HAP-1 (cell line): ENCODE data around the gene PNISR.

Source experiments
- DNase-seq, 2 experiments: peaks; one replicate each; pipeline ENCODE4 v3.0.0-alpha.2; 2016 to 2020; ENCODE audit warnings: low spot score in 2 of 2
- H3K27me3 ChIP-seq: fragments of 250-450 bp; sonication (Bioruptor Pico); 2 replicates; pipeline ENCODE4 v1.5.1; 2020; ENCODE audit warnings: low read depth, mild to moderate bottlenecking, moderate library complexity
- H3K36me3 ChIP-seq: fragments of 250-450 bp; sonication (Bioruptor Pico); replicated peaks from 2 replicates; pipeline ENCODE4 v1.5.1; 2020; ENCODE audit warnings: mild to moderate bottlenecking
- H3K4me1 ChIP-seq: fragments of 250-450 bp; sonication (Bioruptor Pico); 2 replicates; pipeline ENCODE4 v1.5.1; 2020; ENCODE audit warnings: mild to moderate bottlenecking
- H3K4me3 ChIP-seq: fragments of 250-450 bp; sonication (Bioruptor Pico); 2 replicates; pipeline ENCODE4 v1.5.1; 2020; ENCODE audit warnings: mild to moderate bottlenecking, moderate library complexity
- H3K9me3 ChIP-seq: fragments of 250-450 bp; sonication (Bioruptor Pico); 2 replicates; pipeline ENCODE4 v1.5.1; 2020; ENCODE audit warnings: mild to moderate bottlenecking, moderate library complexity
- in situ Hi-C: fragments of 300-500 bp; cut with MboI; formaldehyde crosslinking; loops from 3 replicates; pipeline ENCODE4 v1.14.3; 2020; ENCODE audit warnings: low sequenced_read_pairs, inconsistent platforms, mixed read lengths

Gene PNISR

GRCh38 chr6:99425647-99426450 lies 741 bp upstream of the PNISR start:
- peak; percentile 94 for DNase-seq

DNA sequence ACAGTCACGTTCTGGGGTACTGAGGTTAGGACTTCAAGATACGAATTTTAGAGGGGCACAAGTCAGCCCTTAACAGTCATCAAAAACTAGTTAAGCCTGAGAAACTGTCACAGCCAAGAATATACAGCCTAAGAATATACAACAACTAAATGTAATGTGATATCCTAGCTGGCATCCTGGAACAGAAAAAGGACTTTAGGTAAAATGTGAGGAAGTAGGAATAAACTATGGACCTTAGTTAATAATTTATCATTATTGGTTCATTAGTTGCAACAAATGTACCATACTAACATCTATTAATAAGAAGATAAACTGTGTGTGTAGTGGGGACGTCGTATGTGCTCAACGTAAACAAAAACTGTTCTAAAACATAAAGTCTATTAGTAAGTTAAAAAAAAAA lies 1.1 kb downstream of the PNISR start:
- peak overlapping the region; percentile 74 for H3K4me3 ChIP-seq
- H3K27me3 ChIP-seq = no peaks in the 10 kb centered on the region
- no peak for DNase-seq
- H3K9me3 ChIP-seq = no peaks in the 10 kb centered on the region
- H3K36me3 ChIP-seq = peaks cover 11% of the 10 kb centered on the region
- H3K4me1 ChIP-seq = peaks cover 40% of the 10 kb centered on the region
- in situ Hi-C loops = no loop called here

More at GRCh38 chr6:99425647-99426450, 741 bp upstream of the PNISR start:
- peaks cover 11% of the 10 kb centered on the region for H3K36me3 ChIP-seq
- peak overlapping the region; percentile 74 for H3K4me3 ChIP-seq
- H3K27me3 ChIP-seq = no peaks in the 10 kb centered on the region
- in situ Hi-C loops = no loop called here
- no peaks in the 10 kb centered on the region for H3K9me3 ChIP-seq
- peaks cover 46% of the 10 kb centered on the region for H3K4me1 ChIP-seq

DNA sequence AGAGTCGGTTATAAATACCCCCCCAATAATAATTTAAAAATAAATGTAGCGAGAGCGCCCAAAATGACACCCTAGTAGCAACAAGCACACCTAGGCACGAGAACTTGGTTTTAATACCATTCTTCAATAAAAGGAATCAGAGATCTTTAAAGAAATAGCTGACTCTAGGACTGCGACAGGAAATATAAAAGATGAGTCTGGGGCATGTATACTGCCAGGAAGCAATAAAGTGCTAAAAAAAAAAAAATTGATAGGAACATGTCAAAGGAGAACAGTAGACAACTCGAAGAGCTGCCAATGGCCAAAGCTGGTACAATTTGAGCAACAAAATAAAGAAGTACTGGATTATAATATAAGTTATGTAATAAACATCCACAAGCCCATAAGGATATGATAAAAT lies 2.2 kb downstream of the PNISR start:
- H3K4me1 ChIP-seq = peaks cover 35% of the 10 kb centered on the region
- H3K9me3 ChIP-seq = no peaks in the 10 kb centered on the region
- peaks cover 11% of the 10 kb centered on the region for H3K36me3 ChIP-seq
- no peak overlapping the region for H3K4me3 ChIP-seq
- no peaks in the 10 kb centered on the region for H3K27me3 ChIP-seq
- DNase-seq = no peak
- in situ Hi-C loops = no loop called here

GRCh38 chr6:99416892-99417767 lies 8.0 kb downstream of the PNISR start:
- H3K36me3 ChIP-seq = peaks cover 21% of the 10 kb centered on the region
- in situ Hi-C loops = no loop called here
- DNase-seq = no peak

DNA sequence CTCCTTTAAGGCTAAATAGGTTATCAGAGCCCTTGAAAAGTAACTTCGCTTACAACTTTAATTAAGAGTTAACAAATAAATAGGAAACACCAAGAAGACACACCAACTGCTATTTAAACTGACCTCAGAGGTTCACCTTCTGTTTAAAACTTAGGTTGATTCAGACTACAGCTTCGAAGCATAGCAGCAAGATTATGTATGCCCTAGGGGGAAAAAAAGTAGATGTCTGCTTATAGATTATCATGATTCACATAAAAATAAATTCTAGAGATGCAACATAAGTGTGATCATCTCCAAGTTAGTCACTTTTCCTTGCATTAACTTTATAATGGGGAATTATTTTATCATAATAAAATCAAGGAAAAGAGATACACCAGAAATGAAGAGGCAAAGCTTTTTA lies 8.9 kb downstream of the PNISR start:
- in situ Hi-C loops = no loop called here
- no peak for DNase-seq
- Histone ChIP-seq H3K4me1 (peaks cover 24% of the 10 kb centered on the region), H3K4me3 (no peak overlapping the region), H3K27me3 (no peaks in the 10 kb centered on the region), H3K9me3 (no peaks in the 10 kb centered on the region), H3K36me3 (peaks cover 20% of the 10 kb centered on the region)

More at GRCh38 chr6:99416892-99417767, 8.0 kb downstream of the PNISR start:
- Histone ChIP-seq H3K4me1 (peaks cover 24% of the 10 kb centered on the region), H3K27me3 (no peaks in the 10 kb centered on the region), H3K4me3 (no peak overlapping the region), H3K9me3 (no peaks in the 10 kb centered on the region)

GRCh38 chr6:99415446-99415845 lies 9.7 kb downstream of the PNISR start:
- in situ Hi-C loops = no loop called here
- Histone ChIP-seq H3K27me3 (no peaks in the 10 kb centered on the region), H3K36me3 (peaks cover 28% of the 10 kb centered on the region), H3K4me1 (peaks cover 24% of the 10 kb centered on the region), H3K4me3 (no peak overlapping the region), H3K9me3 (no peaks in the 10 kb centered on the region)
- no peak for DNase-seq

DNA sequence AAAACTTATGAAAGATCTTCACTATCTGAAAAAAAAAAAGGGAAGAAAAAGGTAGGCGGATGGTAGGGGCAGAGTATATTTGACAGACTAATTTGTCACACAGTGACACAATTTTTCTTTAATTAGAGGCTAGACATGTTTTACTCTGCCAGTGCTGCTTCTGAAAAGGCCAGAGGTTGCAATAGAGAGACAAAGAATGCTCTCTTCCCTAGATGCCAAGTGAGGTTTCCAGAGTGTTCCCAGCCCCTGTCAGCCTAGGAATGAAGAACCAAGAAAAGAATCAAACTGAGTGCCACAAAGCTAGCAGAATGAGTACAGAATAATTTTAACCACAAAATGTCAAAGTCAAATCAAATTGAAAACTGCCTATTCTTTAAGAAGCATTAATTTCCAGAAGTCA lies 13.0 kb downstream of the PNISR start:
- DNase-seq = no peak
- Histone ChIP-seq H3K9me3 (no peaks in the 10 kb centered on the region), H3K4me1 (peaks cover 23% of the 10 kb centered on the region), H3K4me3 (no peak overlapping the region), H3K36me3 (peaks cover 57% of the 10 kb centered on the region), H3K27me3 (no peaks in the 10 kb centered on the region)
- in situ Hi-C loops = no loop called here

DNA sequence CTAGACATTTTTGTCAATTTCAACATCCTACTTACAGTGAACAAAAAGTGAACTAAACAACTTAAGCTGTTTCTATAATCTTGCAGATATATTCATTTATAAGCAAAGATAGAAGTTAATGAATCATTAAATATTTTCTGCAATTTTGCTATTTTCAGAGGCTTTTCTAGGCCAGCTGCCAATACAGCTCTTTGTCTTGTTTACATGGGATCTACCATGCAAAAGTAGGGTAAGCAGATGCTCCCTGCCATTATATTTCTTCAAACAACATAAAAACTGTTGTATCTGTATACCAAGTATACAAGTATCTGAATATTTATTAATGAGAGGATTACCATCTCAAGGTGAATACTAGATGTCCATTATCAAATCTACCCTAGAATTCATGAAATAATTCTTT lies 15.4 kb downstream of the PNISR start:
- H3K36me3 ChIP-seq = peaks cover 74% of the 10 kb centered on the region
- DNase-seq = no peak
- H3K4me3 ChIP-seq = no peak overlapping the region
- peaks cover 11% of the 10 kb centered on the region for H3K4me1 ChIP-seq
- no peaks in the 10 kb centered on the region for H3K9me3 ChIP-seq
- no peaks in the 10 kb centered on the region for H3K27me3 ChIP-seq
- in situ Hi-C loops = no loop called here

DNA sequence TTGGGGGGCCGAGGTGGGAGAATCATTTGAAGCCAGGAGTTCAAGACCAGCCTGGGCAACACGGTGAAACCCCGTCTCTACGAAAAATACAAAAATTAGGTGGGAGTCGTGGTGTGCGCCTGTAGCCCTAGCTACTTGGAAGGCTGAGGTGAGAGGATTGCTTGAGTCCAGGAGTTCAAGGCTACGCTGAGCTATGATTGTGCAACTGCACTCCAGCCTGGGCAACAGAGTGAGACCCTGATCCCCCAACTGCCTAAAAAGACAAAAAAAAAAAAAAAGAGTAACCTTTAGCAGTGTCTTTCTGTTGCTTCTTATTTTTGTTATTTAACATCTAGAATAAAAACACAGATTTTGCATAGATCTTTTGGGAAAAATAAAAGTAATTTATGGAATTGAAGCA lies 18.0 kb downstream of the PNISR start:
- Histone ChIP-seq H3K36me3 (peaks cover 87% of the 10 kb centered on the region), H3K9me3 (no peaks in the 10 kb centered on the region), H3K4me3 (no peak overlapping the region), H3K27me3 (no peaks in the 10 kb centered on the region), H3K4me1 (no peaks in the 10 kb centered on the region)
- in situ Hi-C loops = no loop called here
- DNase-seq = no peak

- Histone ChIP-seq H3K27me3 (no peaks in the 10 kb centered on the region), H3K4me1 (no peaks in the 10 kb centered on the region), H3K4me3 (no peak overlapping the region), H3K9me3 (no peaks in the 10 kb centered on the region), H3K36me3 (peaks cover 85% of the 10 kb centered on the region)
- DNase-seq = no peak
- in situ Hi-C loops = no loop called here
Measured at GRCh38 chr6:99402448-99402847, 22.7 kb downstream of the PNISR start.

GRCh38 chr6:99397287-99397686 lies 27.8 kb downstream of the PNISR start:
- no peaks in the 10 kb centered on the region for H3K9me3 ChIP-seq
- no peaks in the 10 kb centered on the region for H3K27me3 ChIP-seq
- peaks cover 35% of the 10 kb centered on the region for H3K36me3 ChIP-seq
- no peak overlapping the region for H3K4me3 ChIP-seq
- H3K4me1 ChIP-seq = no peaks in the 10 kb centered on the region; the same call in 1 of the 2 replicates
- no peak for DNase-seq
- in situ Hi-C loops = no loop called here

GRCh38 chr6:99393698-99394531 lies 31.2 kb downstream of the PNISR start, which contains the start of gene COQ3:
Gene COQ3 (minus strand): TSS chr6:99394195. CDS start chr6:99394179, 16 bp downstream.
- H3K4me1 ChIP-seq = no peaks in the 10 kb centered on the region; the same call in 1 of the 2 replicates
- peaks cover 8% of the 10 kb centered on the region for H3K36me3 ChIP-seq
- no peaks in the 10 kb centered on the region for H3K9me3 ChIP-seq
- H3K27me3 ChIP-seq = no peaks in the 10 kb centered on the region
- peak within 1 kb of the TSS; percentile 66 for H3K4me3 ChIP-seq
- peak; percentile 81 to 92 for DNase-seq
- in situ Hi-C loops = no loop called here

- Histone ChIP-seq H3K4me3 (peak overlapping the region; percentile 66), H3K4me1 (no peaks in the 10 kb centered on the region; the same call in 1 of the 2 replicates), H3K27me3 (no peaks in the 10 kb centered on the region), H3K9me3 (no peaks in the 10 kb centered on the region), H3K36me3 (peaks cover 6% of the 10 kb centered on the region)
- DNase-seq = peak in 1 of 2 experiments; percentile 14
- in situ Hi-C loops = no loop called here
Measured at GRCh38 chr6:99393366-99393697, 31.8 kb downstream of the PNISR start.
